Upper lobe of left lung (tissue), 4 donors: Measurements from ENCODE around the gene ZNF641.

ENCODE experiments used
- CTCF ChIP-seq, 6 experiments: fragments of 450-650 bp in 4 of 6; fragments of 200-600 bp in 2 of 6; sonication (generic) in 2 of 6; IDR thresholded peaks; one replicate each; pipeline ENCODE4 v1.5.1; 2016 to 2019; ENCODE audit warnings: antibody characterized with exemption in 6 of 6
- EP300 ChIP-seq, 4 donors: sonication (generic); formaldehyde crosslinking; IDR thresholded peaks; one replicate each; pipeline ENCODE4 v1.5.1; 2017; ENCODE audit warnings: antibody characterized with exemption in 4 of 4, control low read depth in 2 of 4
- POLR2A ChIP-seq, 4 donors: fragments of 450-650 bp; IDR thresholded peaks; one replicate each; pipeline ENCODE4 v1.5.1; 2016 to 2017; ENCODE audit warnings: antibody characterized with exemption in 4 of 4, mild to moderate bottlenecking in 2 of 4
- POLR2AphosphoS5 ChIP-seq, 2 donors: sonication (generic); formaldehyde crosslinking; IDR thresholded peaks; one replicate each; pipeline ENCODE4 v1.5.1; 2017; ENCODE audit warnings: antibody characterized with exemption in 2 of 2

GRCh38 chr12:48331399-48331798 lies 19.3 kb downstream of the ZNF641 start:
- TF ChIP-seq POLR2AphosphoS5 (IDR thresholded peaks at IDR 0.05) (no peak), POLR2A (IDR thresholded peaks at IDR 0.05) (no peak), CTCF (IDR thresholded peaks at IDR 0.05) (no peak), EP300 (IDR thresholded peaks at IDR 0.05) (no peak)
